ENCODE data around the gene ANKRD40. TPM values are rescaled to one million over a fixed set of nuclear protein-coding genes. Genes with fewer than 3 reads are reported as not detected.
A peak's percentile ranks its signal among the peaks of the same experiment; 100 is the strongest.

ANKRD40 gene
- total and polyA plus RNA-seq, 2 donors from 2014 or later = 15.8 to 37.6 TPM

DNA sequence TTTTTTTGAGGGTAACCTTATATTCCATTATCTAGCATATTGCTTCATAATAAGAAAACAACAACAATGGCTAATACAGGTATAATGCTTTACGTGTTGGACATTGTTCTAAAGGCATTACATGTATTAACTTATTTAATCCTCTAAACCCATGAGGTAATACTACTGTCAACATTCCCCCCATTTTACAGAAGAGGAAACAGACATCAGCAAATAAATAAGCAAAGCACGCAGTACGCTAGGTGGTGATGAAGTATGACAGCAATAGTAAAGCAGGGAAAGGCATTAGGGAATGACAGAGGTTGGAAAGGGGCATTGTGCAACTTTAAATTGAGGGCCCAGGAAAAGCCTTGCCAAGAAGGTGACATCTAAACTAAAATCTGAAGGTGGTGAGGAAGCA is 4.6 kb downstream of the ANKRD40 start:
- H3K36me3 ChIP-seq (ENCODE audit: control insufficient read depth in 2 of 3, insufficient read depth in 3 of 3, low read length in 3 of 3) = peaks cover 3 to 14% (median 12%) of the 10 kb centered on the region in 3 donors
- H3K27me3 ChIP-seq (ENCODE audit: control insufficient read depth, insufficient read depth, low read length) = no peaks in the 10 kb centered on the region
- no peaks in the 10 kb centered on the region for H3K9me3 ChIP-seq (ENCODE audit: control insufficient read depth in 2 of 3, insufficient read depth in 1 of 3, low read length in 3 of 3)
- TF ChIP-seq, protein P1, sequence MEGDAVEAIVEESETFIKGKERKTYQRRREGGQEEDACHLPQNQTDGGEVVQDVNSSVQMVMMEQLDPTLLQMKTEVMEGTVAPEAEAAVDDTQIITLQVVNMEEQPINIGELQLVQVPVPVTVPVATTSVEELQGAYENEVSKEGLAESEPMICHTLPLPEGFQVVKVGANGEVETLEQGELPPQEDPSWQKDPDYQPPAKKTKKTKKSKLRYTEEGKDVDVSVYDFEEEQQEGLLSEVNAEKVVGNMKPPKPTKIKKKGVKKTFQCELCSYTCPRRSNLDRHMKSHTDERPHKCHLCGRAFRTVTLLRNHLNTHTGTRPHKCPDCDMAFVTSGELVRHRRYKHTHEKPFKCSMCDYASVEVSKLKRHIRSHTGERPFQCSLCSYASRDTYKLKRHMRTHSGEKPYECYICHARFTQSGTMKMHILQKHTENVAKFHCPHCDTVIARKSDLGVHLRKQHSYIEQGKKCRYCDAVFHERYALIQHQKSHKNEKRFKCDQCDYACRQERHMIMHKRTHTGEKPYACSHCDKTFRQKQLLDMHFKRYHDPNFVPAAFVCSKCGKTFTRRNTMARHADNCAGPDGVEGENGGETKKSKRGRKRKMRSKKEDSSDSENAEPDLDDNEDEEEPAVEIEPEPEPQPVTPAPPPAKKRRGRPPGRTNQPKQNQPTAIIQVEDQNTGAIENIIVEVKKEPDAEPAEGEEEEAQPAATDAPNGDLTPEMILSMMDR (IDR thresholded peaks at IDR 0.05; ENCODE audit: borderline replicate concordance, extremely low read depth, insufficient read depth) = no peak
- peak overlapping the region in 1 of 3 donors; percentile 24 for H3K9ac ChIP-seq (ENCODE audit: low read length in 3 of 3)
- DNase-seq (no peak), FAIRE-seq (no peak)
- H3K27ac ChIP-seq (ENCODE audit: low read depth in 2 of 2, low read length in 2 of 2) = no peak overlapping the region
- H3K4me1 ChIP-seq (ENCODE audit: control insufficient read depth in 2 of 3, insufficient read depth in 2 of 3, low read depth in 1 of 3, low read length in 3 of 3) = peaks cover 0 to 10% (median under 1%) of the 10 kb centered on the region in 3 donors
- intact Hi-C loops (cut with DNase I) = no loop called here
- H3K4me3 ChIP-seq (ENCODE audit: low read length in 3 of 3) = no peak overlapping the region

DNA sequence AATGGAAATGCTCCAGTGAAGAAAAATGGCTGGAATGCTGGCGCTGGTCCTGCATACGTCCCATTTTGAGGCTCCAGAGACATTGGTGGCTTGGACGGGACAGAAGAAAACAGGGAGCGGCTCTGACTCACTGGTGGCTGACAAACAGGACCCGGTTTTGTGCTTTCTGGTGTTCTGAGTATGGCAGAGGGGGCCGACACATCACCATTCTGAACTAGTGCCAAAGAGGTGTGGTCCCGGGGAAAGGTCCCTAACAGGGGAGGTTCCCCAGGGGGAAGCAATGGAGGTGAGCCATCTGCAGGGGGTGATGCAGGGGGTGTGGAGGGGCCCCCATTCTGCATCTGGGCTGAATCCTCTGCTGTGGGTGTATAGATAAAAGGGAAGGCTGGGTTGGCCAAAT is 8.3 kb downstream of the ANKRD40 start:
- Histone ChIP-seq H3K4me3 (ENCODE audit: low read length in 3 of 3) (no peak overlapping the region), H3K9ac (ENCODE audit: low read length in 3 of 3) (no peak overlapping the region), H3K9me3 (ENCODE audit: control insufficient read depth in 2 of 3, insufficient read depth in 1 of 3, low read length in 3 of 3) (no peaks in the 10 kb centered on the region), H3K27ac (ENCODE audit: low read depth in 2 of 2, low read length in 2 of 2) (no peak overlapping the region), H3K36me3 (ENCODE audit: control insufficient read depth in 2 of 3, insufficient read depth in 3 of 3, low read length in 3 of 3) (peaks cover 22 to 30% (median 28%) of the 10 kb centered on the region in 3 donors), H3K27me3 (ENCODE audit: control insufficient read depth, insufficient read depth, low read length) (no peaks in the 10 kb centered on the region), H3K4me1 (ENCODE audit: control insufficient read depth in 2 of 3, insufficient read depth in 2 of 3, low read depth in 1 of 3, low read length in 3 of 3) (peaks cover 8 to 23% (median 14%) of the 10 kb centered on the region in 3 donors)
- intact Hi-C loops (cut with DNase I) = no loop called here
- FAIRE-seq = no peak
- TF ChIP-seq, protein P1 (IDR thresholded peaks at IDR 0.05; ENCODE audit: borderline replicate concordance, extremely low read depth, insufficient read depth) = no peak
- DNase-seq = peak in 1 of 5 donors; percentile 27

DNA sequence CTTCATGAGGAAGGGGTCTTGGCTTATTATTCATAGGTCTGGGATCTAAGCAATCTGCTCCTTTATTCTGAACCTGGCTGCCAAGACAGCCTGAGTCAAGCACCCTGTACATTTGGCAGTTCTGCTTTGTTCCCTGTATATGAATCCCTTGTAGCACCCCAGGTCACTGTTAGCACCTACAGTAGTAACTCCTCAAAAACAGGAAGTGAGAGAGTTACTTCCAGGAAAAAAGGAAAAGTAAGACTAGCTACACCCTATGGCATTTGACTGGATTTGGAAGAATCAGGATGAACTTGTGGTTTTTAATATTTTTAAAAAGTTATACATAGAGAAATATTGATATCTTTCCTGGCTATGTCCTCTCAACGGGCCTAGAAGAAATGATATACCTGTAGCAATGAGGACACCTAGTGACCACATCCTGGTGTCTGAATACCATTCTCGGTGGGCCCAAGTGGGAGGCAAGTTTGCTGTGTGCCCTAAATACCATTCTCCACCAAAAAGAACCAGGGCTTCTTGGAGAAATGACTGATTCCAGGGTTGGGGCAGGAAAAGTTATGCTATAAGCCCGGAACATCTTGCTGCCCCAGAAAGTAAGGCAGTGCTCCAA is 9.9 kb downstream of the ANKRD40 start:
- DNase-seq = no peak
- intact Hi-C loops (cut with DNase I) = no loop called here
- Histone ChIP-seq H3K9me3 (ENCODE audit: control insufficient read depth in 2 of 3, insufficient read depth in 1 of 3, low read length in 3 of 3) (no peaks in the 10 kb centered on the region), H3K4me3 (ENCODE audit: low read length in 3 of 3) (no peak overlapping the region), H3K27ac (ENCODE audit: low read depth in 2 of 2, low read length in 2 of 2) (peak overlapping the region in 1 of 2 donors; percentile 28), H3K9ac (ENCODE audit: low read length in 3 of 3) (no peak overlapping the region), H3K36me3 (ENCODE audit: control insufficient read depth in 2 of 3, insufficient read depth in 3 of 3, low read length in 3 of 3) (peaks cover 22 to 30% (median 23%) of the 10 kb centered on the region in 3 donors), H3K27me3 (ENCODE audit: control insufficient read depth, insufficient read depth, low read length) (no peaks in the 10 kb centered on the region), H3K4me1 (ENCODE audit: control insufficient read depth in 2 of 3, insufficient read depth in 2 of 3, low read depth in 1 of 3, low read length in 3 of 3) (peaks cover 15 to 29% (median 20%) of the 10 kb centered on the region in 3 donors)
- TF ChIP-seq, protein P1 (IDR thresholded peaks at IDR 0.05; ENCODE audit: borderline replicate concordance, extremely low read depth, insufficient read depth) = peak; percentile 32
- FAIRE-seq = no peak

All from kidney (tissue), 14 donors.